ENCODE results near the gene ACKR4.

GRCh38 chr3:132569580-132569979 is 27.5 kb upstream of the ACKR4 start:
- no peak for TF ChIP-seq CTCF (IDR thresholded peaks at IDR 0.05)
- no peak for TF ChIP-seq POLR2A (IDR thresholded peaks at IDR 0.05)
- no peak for TF ChIP-seq POLR2AphosphoS5 (IDR thresholded peaks at IDR 0.05)

All from gastroesophageal sphincter (tissue), 3 donors.